HCT116 (cell line): ENCODE results near the gene PPP1R3G. TPM values are rescaled to one million over a fixed set of nuclear protein-coding genes. Genes with fewer than 3 reads are reported as not detected.

ENCODE experiments used
- ATAC-seq: fragments of 200-7000 bp; cut with Tn5 transposase; 2 replicates; pipeline ENCODE4 v1.9.1; 2020; ENCODE audit warnings: mild to moderate bottlenecking, moderate library complexity
- BruUV-seq: library from RNA; stranded (reverse); fragments of 400-500 nt; replicated peaks from 2 replicates; lab custom pipeline; 2021; lab: Mats Ljungman, UMichigan
- CTCF ChIA-PET: fragments of 300-600 bp; sonication (Branson Sonifier 250); formaldehyde crosslinking; loops from one replicate; lab custom pipeline; 2021; ENCODE audit warnings: antibody characterized with exemption; lab: Charles Lee
- POLR2A ChIA-PET: fragments of 300-600, 350-600 bp; sonication (Branson Sonifier 250); formaldehyde crosslinking; loops from one replicate; lab custom pipeline; 2021; ENCODE audit warnings: antibody characterized with exemption; lab: Charles Lee
- RAD21 ChIA-PET, 2 experiments: fragments of 300-600 bp; sonication (Branson Sonifier 250); formaldehyde crosslinking; loops; one replicate each; lab custom pipeline; 2023; ENCODE audit warnings: low total read pairs in 2 of 2; ENCODE audit not compliant: uncharacterized antibody in 2 of 2, unreplicated experiment in 2 of 2, low non-redundant PET in 1 of 2; lab: Charles Lee
- DNase-seq: peaks from one replicate; pipeline ENCODE4 v3.0.0-alpha.2; 2010; ENCODE audit warnings: low read depth, low spot score
- H2AFZ ChIP-seq: fragments of 200-600 bp; shearing (Covaris generic), sonication (generic); 2 replicates; pipeline ENCODE4 v1.6.1; 2017; ENCODE audit warnings: low read depth, mixed run types, mixed read lengths, antibody characterized with exemption, low read length; ENCODE audit not compliant: poor library complexity, severe bottlenecking
- H3K27ac ChIP-seq: 2 replicates; pipeline ENCODE4 v1.5.1; 2012; ENCODE audit warnings: low read depth, low read length
- H3K27me3 ChIP-seq: fragments of 200-600 bp; sonication (generic); 2 replicates; pipeline ENCODE4 v1.6.1; 2016; ENCODE audit warnings: mixed run types, low read length, mixed read lengths; ENCODE audit not compliant: insufficient read depth
- H3K36me3 ChIP-seq, 2 experiments: fragments of 200-500 bp in 1 of 2; fragments of 200-600 bp in 1 of 2; sonication (Bioruptor generic) in 1 of 2; sonication (generic) in 1 of 2; 2 replicates each; pipeline versions ENCODE4 v1.5.1 to v1.6.1; 2014 to 2016; ENCODE audit warnings: low read length in 2 of 2, inconsistent platforms in 1 of 2, mixed read lengths in 1 of 2, mixed run types in 1 of 2; ENCODE audit not compliant: insufficient read depth in 2 of 2, control insufficient read depth in 1 of 2
- H3K4me1 ChIP-seq, 2 experiments: fragments of 200-600 bp in 1 of 2; sonication (generic) in 1 of 2; 2 replicates each; pipeline versions ENCODE4 v1.5.1 to v1.6.1; 2012 to 2017; ENCODE audit warnings: low read length in 2 of 2, inconsistent platforms in 1 of 2, mild to moderate bottlenecking in 1 of 2, mixed read lengths in 1 of 2, mixed run types in 1 of 2, moderate library complexity in 1 of 2; ENCODE audit not compliant: insufficient read depth in 2 of 2, control insufficient read depth in 1 of 2
- H3K4me2 ChIP-seq: fragments of 200-600 bp; sonication (generic); 2 replicates; pipeline ENCODE4 v1.6.1; 2017; ENCODE audit warnings: mixed run types, low read length, mixed read lengths
- H3K4me3 ChIP-seq, 2 experiments: fragments of 200-600 bp in 1 of 2; sonication (generic) in 1 of 2; replicated peaks in 1 of 2; 2 replicates each; pipeline ENCODE4 v1.5.1; 2011 to 2016; ENCODE audit warnings: low read length in 2 of 2, control low read depth in 1 of 2, low read depth in 1 of 2, mild to moderate bottlenecking in 1 of 2, mixed read lengths in 1 of 2, mixed run types in 1 of 2
- H3K79me2 ChIP-seq: fragments of 200-600 bp; sonication (generic); 2 replicates; pipeline ENCODE4 v1.6.1; 2017; ENCODE audit warnings: mild to moderate bottlenecking, mixed run types, low read length, moderate library complexity, mixed read lengths; ENCODE audit not compliant: insufficient read depth
- H3K9ac ChIP-seq: fragments of 200-600 bp; sonication (generic); 2 replicates; pipeline ENCODE4 v1.6.1; 2016; ENCODE audit warnings: low read length, mixed read lengths
- H3K9me2 ChIP-seq: fragments of 200-600 bp; sonication (generic), shearing (Covaris generic); 2 replicates; pipeline ENCODE4 v1.6.1; 2017; ENCODE audit warnings: mixed run types, mild to moderate bottlenecking, moderate library complexity; ENCODE audit not compliant: insufficient read depth
- H3K9me3 ChIP-seq, 2 experiments: fragments of 200-500 bp in 1 of 2; fragments of 200-600 bp in 1 of 2; sonication (Bioruptor generic) in 1 of 2; sonication (generic) in 1 of 2; 2 replicates each; pipeline ENCODE4 v1.6.1; 2014 to 2017; ENCODE audit warnings: low read length in 2 of 2, mixed read lengths in 2 of 2, inconsistent platforms in 1 of 2, low read depth in 1 of 2, mild to moderate bottlenecking in 1 of 2, mixed run types in 1 of 2, moderate library complexity in 1 of 2; ENCODE audit not compliant: control insufficient read depth in 1 of 2, insufficient read depth in 1 of 2
- H4K20me1 ChIP-seq: fragments of 200-600 bp; sonication (generic), shearing (Covaris generic); 2 replicates; pipeline ENCODE4 v1.6.1; 2017; ENCODE audit warnings: mixed run types, mild to moderate bottlenecking, moderate library complexity; ENCODE audit not compliant: insufficient read depth
- CEBPB ChIP-seq: IDR thresholded peaks from 2 replicates; pipeline ENCODE4 v1.6.1; 2012; ENCODE audit warnings: low read depth
- ELF1 ChIP-seq: IDR thresholded peaks from 2 replicates; pipeline ENCODE4 v1.6.1; 2012; ENCODE audit warnings: low read depth, borderline replicate concordance
- EZH2 ChIP-seq: fragments of 200-600 bp; sonication (generic); IDR thresholded peaks from 2 replicates; pipeline ENCODE4 v1.6.1; 2017; ENCODE audit warnings: antibody characterized with exemption, mixed run types
- EZH2phosphoT487 ChIP-seq: fragments of 200-600 bp; IDR thresholded peaks from 2 replicates; pipeline ENCODE4 v1.6.1; 2018; ENCODE audit warnings: antibody characterized with exemption, borderline replicate concordance
- FOSL1 ChIP-seq: IDR thresholded peaks from 2 replicates; pipeline ENCODE4 v1.6.1; 2012; ENCODE audit warnings: low read depth
- JUND ChIP-seq: IDR thresholded peaks from 2 replicates; pipeline ENCODE4 v1.6.1; 2012
- SIN3A ChIP-seq: IDR thresholded peaks from 2 replicates; pipeline ENCODE4 v1.6.1; 2012; ENCODE audit warnings: low read depth
- SP1 ChIP-seq: IDR thresholded peaks from 2 replicates; pipeline ENCODE4 v1.6.1; 2012; ENCODE audit warnings: low read depth
- SRF ChIP-seq: IDR thresholded peaks from 2 replicates; pipeline ENCODE4 v1.6.1; 2012; ENCODE audit warnings: low read depth
- ZFX ChIP-seq: fragments of 450-650 bp; IDR thresholded peaks from 2 replicates; pipeline ENCODE4 v1.6.1; 2017
- intact Hi-C: fragments of 100-400 bp; cut with micrococcal nuclease; formaldehyde crosslinking; loops from 2 replicates; pipeline ENCODE4 v1.10.0; 2022
- total RNA-seq: library from RNA; stranded (reverse); gene quantifications from one replicate; pipeline ENCODE4 v1.2.1, GENCODE V29; 2021; ENCODE audit not compliant: unreplicated experiment
- TF ChIP-seq, protein P1 (sequence below), 3 experiments: fragments of 200-600 bp in 1 of 3; sonication (generic) in 1 of 3; IDR thresholded peaks in 2 of 3; conservative IDR thresholded peaks in 1 of 3; 2 replicates each; pipeline ENCODE4 v1.5.1; 2012 to 2017; ENCODE audit warnings: low read depth in 2 of 3, low read length in 2 of 3, antibody characterized with exemption in 1 of 3, borderline replicate concordance in 1 of 3, control low read depth in 1 of 3, mild to moderate bottlenecking in 1 of 3, mixed read lengths in 1 of 3, mixed run types in 1 of 3, moderate library complexity in 1 of 3; ENCODE audit not compliant: insufficient read depth in 1 of 3
- TF ChIP-seq, protein P2 (sequence below): IDR thresholded peaks from 2 replicates; pipeline ENCODE4 v1.6.1; 2012

The PPP1R3G gene
- total RNA-seq, 1 experiment from 2014 or later = 0.27 TPM

DNA sequence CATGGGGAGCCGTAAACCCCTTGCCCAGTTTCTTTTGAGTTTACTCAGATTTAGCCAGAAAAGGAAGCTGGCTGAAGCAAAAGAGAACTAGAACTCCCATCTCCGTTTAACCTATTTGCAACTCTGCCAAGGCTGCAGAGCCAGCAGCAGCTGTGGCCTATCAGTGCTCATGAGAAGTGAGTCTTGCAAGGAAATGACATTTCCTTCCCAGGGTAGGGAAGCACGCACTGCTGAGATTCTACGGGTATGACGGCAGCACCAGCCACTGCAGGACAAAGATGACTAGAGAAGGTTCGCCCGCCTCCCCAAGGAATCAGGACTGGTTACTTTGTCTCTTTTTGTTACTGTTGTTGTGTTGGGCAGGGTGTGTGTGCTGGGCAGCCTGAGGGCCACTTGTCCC lies 47.6 kb downstream of the PPP1R3G start:
- POLR2A ChIA-PET = no interaction called here
- TF ChIP-seq ELF1 = no peak
- TF ChIP-seq EZH2phosphoT487 = no peak
- TF ChIP-seq CEBPB = no peak
- no peak for TF ChIP-seq EZH2
- TF ChIP-seq JUND = no peak
- TF ChIP-seq, protein P1, sequence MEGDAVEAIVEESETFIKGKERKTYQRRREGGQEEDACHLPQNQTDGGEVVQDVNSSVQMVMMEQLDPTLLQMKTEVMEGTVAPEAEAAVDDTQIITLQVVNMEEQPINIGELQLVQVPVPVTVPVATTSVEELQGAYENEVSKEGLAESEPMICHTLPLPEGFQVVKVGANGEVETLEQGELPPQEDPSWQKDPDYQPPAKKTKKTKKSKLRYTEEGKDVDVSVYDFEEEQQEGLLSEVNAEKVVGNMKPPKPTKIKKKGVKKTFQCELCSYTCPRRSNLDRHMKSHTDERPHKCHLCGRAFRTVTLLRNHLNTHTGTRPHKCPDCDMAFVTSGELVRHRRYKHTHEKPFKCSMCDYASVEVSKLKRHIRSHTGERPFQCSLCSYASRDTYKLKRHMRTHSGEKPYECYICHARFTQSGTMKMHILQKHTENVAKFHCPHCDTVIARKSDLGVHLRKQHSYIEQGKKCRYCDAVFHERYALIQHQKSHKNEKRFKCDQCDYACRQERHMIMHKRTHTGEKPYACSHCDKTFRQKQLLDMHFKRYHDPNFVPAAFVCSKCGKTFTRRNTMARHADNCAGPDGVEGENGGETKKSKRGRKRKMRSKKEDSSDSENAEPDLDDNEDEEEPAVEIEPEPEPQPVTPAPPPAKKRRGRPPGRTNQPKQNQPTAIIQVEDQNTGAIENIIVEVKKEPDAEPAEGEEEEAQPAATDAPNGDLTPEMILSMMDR (IDR thresholded peaks at IDR 0.05 in 2 of 3, conservative IDR thresholded peaks at IDR 0.05 in 1 of 3; ENCODE audit: borderline replicate concordance in 1 of 3, insufficient read depth in 1 of 3, low read depth in 2 of 3, low read length in 2 of 3) = no peak
- Histone ChIP-seq H4K20me1 (no peaks in the 10 kb centered on the region), H3K79me2 (no peaks in the 10 kb centered on the region), H3K4me2 (no peak overlapping the region), H3K4me3 (no peak overlapping the region), H3K9me3 (no peaks in the 10 kb centered on the region), H3K4me1 (no peaks in the 10 kb centered on the region), H3K36me3 (no peaks in the 10 kb centered on the region), H3K9ac (no peak overlapping the region), H2AFZ (no peak overlapping the region), H3K27me3 (no peaks in the 10 kb centered on the region), H3K27ac (no peak overlapping the region), H3K9me2 (no peaks in the 10 kb centered on the region)
- BruUV-seq = no TSS peak
- ATAC-seq = no peak
- CTCF ChIA-PET = interaction anchor here (2.1 kb wide), 1 partner anchor 11 kb away, joined by 6 read pairs; no protein-coding TSS in a partner anchor
- no peak for DNase-seq
- RAD21 ChIA-PET = no interaction called here
- intact Hi-C loops = no loop called here

DNA sequence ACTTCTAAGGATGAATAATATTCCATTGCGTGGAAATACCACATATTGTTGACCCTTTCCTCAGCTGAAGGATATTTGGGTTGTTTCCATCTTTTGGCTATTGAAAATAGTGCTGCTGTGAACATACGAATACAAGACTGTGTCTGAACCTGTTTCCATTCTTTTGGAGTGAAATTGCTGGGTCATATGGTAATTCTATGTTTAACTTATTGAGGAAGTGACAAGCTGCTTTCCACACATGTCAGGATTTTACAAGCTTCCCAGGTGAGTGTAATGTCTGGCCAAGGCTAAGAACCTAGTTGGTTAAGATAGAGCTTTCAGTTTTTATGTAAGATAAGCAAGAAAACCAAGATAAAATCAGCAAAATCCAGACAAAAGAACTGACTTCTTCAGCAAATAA lies 48.8 kb downstream of the PPP1R3G start:
- Histone ChIP-seq H3K79me2 (no peaks in the 10 kb centered on the region), H2AFZ (no peak overlapping the region), H3K36me3 (no peaks in the 10 kb centered on the region), H3K9me2 (no peaks in the 10 kb centered on the region), H4K20me1 (no peaks in the 10 kb centered on the region), H3K9ac (no peak overlapping the region), H3K27ac (no peak overlapping the region), H3K9me3 (no peaks in the 10 kb centered on the region), H3K4me1 (no peaks in the 10 kb centered on the region), H3K4me2 (no peak overlapping the region), H3K27me3 (no peaks in the 10 kb centered on the region), H3K4me3 (no peak overlapping the region)
- ATAC-seq = no peak
- no peak for DNase-seq
- TF ChIP-seq FOSL1 (no peak), SP1 (no peak), ZFX (no peak), ELF1 (no peak), SRF (no peak), SIN3A (no peak)
- TF ChIP-seq, protein P2, sequence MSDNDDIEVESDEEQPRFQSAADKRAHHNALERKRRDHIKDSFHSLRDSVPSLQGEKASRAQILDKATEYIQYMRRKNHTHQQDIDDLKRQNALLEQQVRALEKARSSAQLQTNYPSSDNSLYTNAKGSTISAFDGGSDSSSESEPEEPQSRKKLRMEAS = no peak
- ChIA-PET CTCF (no interaction called here), POLR2A (no interaction called here), RAD21 (no interaction called here)
- BruUV-seq = no TSS peak
- intact Hi-C loops = no loop called here
